ENCODE data around the gene CNKSR2.

Gene CNKSR2

GRCh38 chrX:21638311-21638710, 264.1 kb downstream of the CNKSR2 start:
- peak; percentile 4 for DNase-seq (ENCODE audit: low read depth)
- no peak for TF ChIP-seq CTCF (IDR thresholded peaks at IDR 0.05; ENCODE audit: control insufficient read depth, insufficient read depth, low read depth, low read length, missing control alignments)
- H3K4me3 ChIP-seq (ENCODE audit: control insufficient read depth, low read depth, low read length) = no peak overlapping the region

GRCh38 chrX:21639775-21640174, 265.6 kb downstream of the CNKSR2 start:
- DNase-seq (ENCODE audit: low read depth) = no peak
- TF ChIP-seq CTCF (IDR thresholded peaks at IDR 0.05; ENCODE audit: control insufficient read depth, insufficient read depth, low read depth, low read length, missing control alignments) = no peak
- no peak overlapping the region for H3K4me3 ChIP-seq (ENCODE audit: control insufficient read depth, low read depth, low read length)

GRCh38 chrX:21645431-21645830, 271.2 kb downstream of the CNKSR2 start:
- no peak for DNase-seq (ENCODE audit: low read depth)
- no peak for TF ChIP-seq CTCF (IDR thresholded peaks at IDR 0.05; ENCODE audit: control insufficient read depth, insufficient read depth, low read depth, low read length, missing control alignments)
- no peak overlapping the region for H3K4me3 ChIP-seq (ENCODE audit: control insufficient read depth, low read depth, low read length)

DNA sequence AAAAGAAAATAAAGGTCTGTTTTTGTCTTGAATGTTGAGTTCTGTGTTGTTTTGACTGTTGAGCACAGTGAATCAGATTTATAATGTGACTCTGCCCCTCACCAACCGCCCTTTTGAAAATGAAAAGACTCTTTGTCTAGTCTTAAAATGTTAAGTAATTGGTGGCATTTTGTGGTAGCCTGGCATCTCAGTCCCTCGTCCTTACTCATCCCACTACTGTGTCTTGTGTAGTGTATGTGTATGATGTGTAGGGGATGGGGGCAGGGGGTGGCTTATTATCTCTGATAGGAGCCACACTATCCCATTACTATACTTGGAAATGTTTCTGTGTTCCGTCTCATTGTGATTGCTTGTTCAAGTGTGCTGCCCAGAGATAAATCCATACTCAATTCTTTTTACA, 271.7 kb downstream of the CNKSR2 start:
- no peak for DNase-seq (ENCODE audit: low read depth)
- H3K4me3 ChIP-seq (ENCODE audit: control insufficient read depth, low read depth, low read length) = no peak overlapping the region
- no peak for TF ChIP-seq CTCF (IDR thresholded peaks at IDR 0.05; ENCODE audit: control insufficient read depth, insufficient read depth, low read depth, low read length, missing control alignments)

GRCh38 chrX:21655901-21656586, 281.8 kb downstream of the CNKSR2 start:
- H3K4me3 ChIP-seq (ENCODE audit: control insufficient read depth, low read depth, low read length) = no peak overlapping the region; the same call in 1 of the 2 replicates
- DNase-seq (ENCODE audit: low read depth) = no peak
- TF ChIP-seq CTCF (IDR thresholded peaks at IDR 0.05; ENCODE audit: control insufficient read depth, insufficient read depth, low read depth, low read length, missing control alignments) = no peak

- DNase-seq (ENCODE audit: low read depth) = no peak
- TF ChIP-seq CTCF (IDR thresholded peaks at IDR 0.05; ENCODE audit: control insufficient read depth, insufficient read depth, low read depth, low read length, missing control alignments) = no peak
- H3K4me3 ChIP-seq (ENCODE audit: control insufficient read depth, low read depth, low read length) = no peak overlapping the region
Measured at GRCh38 chrX:21656587-21657317, 282.5 kb downstream of the CNKSR2 start.
